K562 (cell line): ENCODE results near the gene VILL. TPM values are rescaled to one million over a fixed set of nuclear protein-coding genes. Genes with fewer than 3 reads are reported as not detected.

ENCODE experiments used
- ARID1B ChIP-seq: fragments of 450-650 bp; IDR thresholded peaks from 2 replicates; pipeline ENCODE4 v1.6.1; 2016; ENCODE audit warnings: antibody characterized with exemption, mild to moderate bottlenecking, inconsistent platforms
- ARNT ChIP-seq, 2 experiments: fragments of 450-650 bp; IDR thresholded peaks; 2 replicates each; pipeline ENCODE4 v1.6.1; 2016; ENCODE audit warnings: mild to moderate bottlenecking in 1 of 2
- CREB1 ChIP-seq, 2 experiments: sonication (generic) in 1 of 2; formaldehyde crosslinking in 1 of 2; IDR thresholded peaks; 2 replicates each; pipeline versions ENCODE4 v1.6.1 to v1.8.0; 2012 to 2022; ENCODE audit warnings: inconsistent platforms in 1 of 2, mild to moderate bottlenecking in 1 of 2, missing genetic modification reagents in 1 of 2, moderate library complexity in 1 of 2
- CREBBP ChIP-seq: IDR thresholded peaks from one replicate; pipeline ENCODE4 v1.6.1; 2012; ENCODE audit warnings: low read depth, mild to moderate bottlenecking, control low read depth, inconsistent platforms, low read length
- ELF4 ChIP-seq: fragments of 450-650 bp; formaldehyde crosslinking; IDR thresholded peaks from 2 replicates; pipeline ENCODE4 v1.4.0; 2022; ENCODE audit warnings: missing genetic modification characterization
- HCFC1 ChIP-seq: IDR thresholded peaks from 2 replicates; pipeline ENCODE4 v1.6.1; 2012; ENCODE audit warnings: low read depth, low read length, improper control_type of control experiment
- HMGXB4 ChIP-seq: sonication (generic); formaldehyde crosslinking; IDR thresholded peaks from 2 replicates; pipeline ENCODE4 v1.8.1; 2023; ENCODE audit warnings: mild to moderate bottlenecking, missing genetic modification reagents
- JUND ChIP-seq, 2 experiments: IDR thresholded peaks; 2 replicates in 1 of 2; 3 replicates in 1 of 2; pipeline ENCODE4 v1.6.1; 2011; ENCODE audit warnings: borderline replicate concordance in 2 of 2, low read depth in 2 of 2, low read length in 2 of 2, improper control_type of control experiment in 1 of 2, missing biosample characterization in 1 of 2, missing genetic modification characterization in 1 of 2, missing genetic modification reagents in 1 of 2
- MAX ChIP-seq: sonication (generic); formaldehyde crosslinking; IDR thresholded peaks from 2 replicates; pipeline ENCODE4 v1.9.0; 2022; ENCODE audit warnings: mild to moderate bottlenecking, missing genetic modification reagents
- MECOM ChIP-seq: fragments of 250-450 bp; sonication (Bioruptor Pico); IDR thresholded peaks from 2 replicates; pipeline ENCODE4 v1.8.0; 2022; ENCODE audit warnings: inconsistent platforms
- NFE2L1 ChIP-seq: fragments of 450-650 bp; IDR thresholded peaks from 2 replicates; pipeline ENCODE4 v1.6.1; 2016; ENCODE audit warnings: missing genetic modification characterization, low read depth, mild to moderate bottlenecking, missing compliant biosample characterization, moderate library complexity, borderline replicate concordance
- NR2C1 ChIP-seq, 2 experiments: fragments of 450-650 bp; IDR thresholded peaks; 2 replicates each; pipeline ENCODE4 v1.6.1; 2017; ENCODE audit warnings: mild to moderate bottlenecking in 2 of 2, antibody characterized with exemption in 1 of 2, inconsistent platforms in 1 of 2, missing compliant biosample characterization in 1 of 2, missing genetic modification characterization in 1 of 2
- RBFOX2 ChIP-seq: fragments of 200-400 bp; formaldehyde crosslinking; IDR thresholded peaks from 2 replicates; pipeline ENCODE4 v1.6.1; 2017; ENCODE audit warnings: low read depth, mild to moderate bottlenecking, low read length, moderate library complexity
- SMAD1 ChIP-seq: fragments of 150-350 bp; IDR thresholded peaks from 2 replicates; pipeline ENCODE4 v1.6.1; 2014; ENCODE audit warnings: low read length, low read depth; ENCODE audit not compliant: partially characterized antibody
- SMARCA5 ChIP-seq: fragments of 450-650 bp; IDR thresholded peaks from 2 replicates; pipeline ENCODE4 v1.6.1; 2016
- SRSF9 ChIP-seq: fragments of 200-400 bp; formaldehyde crosslinking; IDR thresholded peaks from 2 replicates; pipeline ENCODE4 v1.6.1; 2017; ENCODE audit warnings: low read depth, low read length, borderline replicate concordance
- TFE3 ChIP-seq: fragments of 450-650 bp; formaldehyde crosslinking; IDR thresholded peaks from 2 replicates; pipeline ENCODE4 v1.4.0; 2020; ENCODE audit warnings: mild to moderate bottlenecking, mixed read lengths
- ZBTB12 ChIP-seq: fragments of 250-450 bp; sonication (Bioruptor Pico); IDR thresholded peaks from 2 replicates; pipeline ENCODE4 v1.4.0; 2020
- ZNF354B ChIP-seq: fragments of 250-450 bp; sonication (Bioruptor Pico); IDR thresholded peaks from 2 replicates; pipeline ENCODE4 v1.4.0; 2020
- ZNF449 ChIP-seq: fragments of 250-450 bp; sonication (Bioruptor Pico); IDR thresholded peaks from 2 replicates; pipeline ENCODE4 v1.8.0; 2022; ENCODE audit warnings: moderate library complexity, mild to moderate bottlenecking, inconsistent platforms
- ZNF79 ChIP-seq: fragments of 250-450 bp; sonication (Bioruptor Pico); IDR thresholded peaks from 2 replicates; pipeline ENCODE4 v1.4.0; 2020; ENCODE audit warnings: low read depth, mild to moderate bottlenecking, moderate library complexity
- polyA plus RNA-seq, 8 experiments: library from polyadenylated mRNA; depleted of rRNA in 4 of 8; stranded (reverse) in 5 of 8; unstranded in 3 of 8; fragments of >200 nt; fragmentation: Nextera tagmentation in 2 of 8; fragmentation: Illumina TruSeq in 1 of 8; extraction: Ambion mirVana in 2 of 8; extraction: Trizol in 1 of 8; gene quantifications; 2 replicates each; pipeline versions ENCODE4 v1.2.1 to v1.2.3, GENCODE V29; 2011 to 2014; ENCODE audit warnings: inconsistent platforms in 1 of 8, missing spikeins in 1 of 8
- total RNA-seq, 7 experiments: library from RNA; depleted of rRNA in 6 of 7; stranded (reverse); fragments of >200 nt in 6 of 7; fragmentation: Illumina TruSeq in 2 of 7; extraction: Trizol in 2 of 7; gene quantifications; 2 replicates each; pipeline versions ENCODE4 v1.2.1 to v1.2.3, GENCODE V29; 2011 to 2021; ENCODE audit warnings: low replicate concordance in 1 of 7

The VILL gene
- total and polyA plus RNA-seq, 9 of the 15 experiments (the other 6 are each of a cell fraction or from before 2014, with no cell fraction given) = 0.11 to 16.0 (median 8.8) TPM

- TF ChIP-seq MECOM (CRISPR knock-in tag) (no peak), NR2C1 (IDR thresholded peaks at IDR 0.05) (peak; percentile 50; the same call in 1 of the 2 replicates), NR2C1 (tag; IDR thresholded peaks at IDR 0.05) (no peak), CREB1 (IDR thresholded peaks at IDR 0.05) (peak; percentile 64; the same call in 1 of the 2 replicates), CREB1 (CRISPR knock-in tag; IDR thresholded peaks at IDR 0.05) (peak; percentile 85), ZBTB12 (CRISPR knock-in tag) (no peak; the same call in 1 of the 2 replicates), ARID1B (peak; percentile 70), TFE3 (peak; percentile 96), ELF4 (CRISPR knock-in tag) (no peak), ZNF449 (CRISPR knock-in tag) (no peak), SMAD1 (no peak), ZNF354B (no peak), CREBBP (no peak), MAX (CRISPR knock-in tag) (peak; percentile 93), HMGXB4 (CRISPR knock-in tag) (no peak; the same call in 1 of the 2 replicates), HCFC1 (peak; percentile 53; the same call in 1 of the 2 replicates), ARNT (IDR thresholded peaks at IDR 0.05) (peak; percentile 49 to 92), JUND (IDR thresholded peaks at IDR 0.05; ENCODE audit: borderline replicate concordance, low read depth, low read length) (peak; percentile 80; the same call in 1 of the 2 replicates), JUND (tag; IDR thresholded peaks at IDR 0.05; ENCODE audit: borderline replicate concordance, low read depth, low read length) (peak; percentile 80; the same call in 2 of the 3 replicates), ZNF79 (no peak), SRSF9 (no peak), NFE2L1 (tag) (no peak), RBFOX2 (no peak), SMARCA5 (peak; percentile 56; the same call in 1 of the 2 replicates)
Observed at GRCh38 chr3:37996785-37997301, 6.3 kb downstream of the VILL start (continued).
